Measurements from ENCODE around the gene C20orf144.

C20orf144 gene

DNA sequence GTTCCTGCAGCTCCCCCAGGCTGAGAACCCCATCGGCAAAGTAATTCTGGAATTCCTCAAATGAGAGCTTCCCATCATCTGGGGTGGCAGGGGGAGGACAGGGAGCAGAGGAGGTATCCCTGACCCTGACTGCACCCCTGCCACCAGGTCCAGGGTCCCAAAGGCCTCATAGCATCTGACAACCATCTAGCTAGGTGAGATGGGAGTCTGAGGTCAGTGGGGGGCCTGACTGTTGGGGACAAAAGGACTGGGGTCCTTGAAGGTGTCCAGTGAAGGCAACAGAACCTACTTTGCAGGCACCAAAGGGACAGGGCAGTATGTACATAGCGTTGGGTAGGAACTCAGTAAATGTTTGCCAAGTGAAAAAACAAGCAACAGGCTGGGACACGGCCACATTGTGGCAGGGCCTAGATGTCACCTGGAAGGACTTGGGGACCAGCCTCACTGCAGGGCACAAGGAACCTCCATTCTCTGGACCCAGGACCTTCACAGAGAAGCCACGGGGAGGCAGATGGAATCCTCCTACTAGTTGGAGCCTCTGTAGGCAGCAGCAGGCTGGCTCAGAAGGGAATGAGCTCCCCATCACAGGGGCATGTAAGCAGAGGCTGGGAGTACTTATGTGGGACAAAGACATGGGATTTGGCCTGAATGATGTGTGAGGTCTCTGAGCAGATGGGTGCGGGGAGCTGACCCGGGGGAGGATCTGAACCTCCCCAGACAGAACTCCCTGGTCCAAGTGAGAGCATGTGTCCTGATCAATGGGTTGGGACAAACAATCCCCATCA lies 8.8 kb downstream of the C20orf144 start:
- Histone ChIP-seq H3K36me3 (replicated peaks; ENCODE audit: insufficient read depth, low read length) (no peaks in the 10 kb centered on the region), H3K4me3 (ENCODE audit: low read length) (no peak overlapping the region), H3K4me1 (ENCODE audit: low read length) (peaks cover 28% of the 10 kb centered on the region), H3K9me3 (replicated peaks; ENCODE audit: insufficient read depth, low read length) (no peaks in the 10 kb centered on the region), H4K20me1 (ENCODE audit: insufficient read depth, low read length) (no peaks in the 10 kb centered on the region), H3K9me2 (replicated peaks; ENCODE audit: insufficient read depth, low read length) (no peaks in the 10 kb centered on the region), H3K4me2 (ENCODE audit: low read depth, low read length) (no peak overlapping the region), H3K27ac (ENCODE audit: low read length) (no peak overlapping the region), H3K27me3 (replicated peaks; ENCODE audit: insufficient read depth, low read length) (no peaks in the 10 kb centered on the region), H3K79me2 (ENCODE audit: low read length) (peaks cover 30% of the 10 kb centered on the region), H3F3A (ENCODE audit: insufficient read depth, low read length) (peaks cover 26% of the 10 kb centered on the region), H2AFZ (ENCODE audit: low read length) (no peak overlapping the region), H3K9ac (ENCODE audit: low read length) (no peak overlapping the region)
- DNase-seq, result peak; percentile 3
- TF ChIP-seq, protein P1, sequence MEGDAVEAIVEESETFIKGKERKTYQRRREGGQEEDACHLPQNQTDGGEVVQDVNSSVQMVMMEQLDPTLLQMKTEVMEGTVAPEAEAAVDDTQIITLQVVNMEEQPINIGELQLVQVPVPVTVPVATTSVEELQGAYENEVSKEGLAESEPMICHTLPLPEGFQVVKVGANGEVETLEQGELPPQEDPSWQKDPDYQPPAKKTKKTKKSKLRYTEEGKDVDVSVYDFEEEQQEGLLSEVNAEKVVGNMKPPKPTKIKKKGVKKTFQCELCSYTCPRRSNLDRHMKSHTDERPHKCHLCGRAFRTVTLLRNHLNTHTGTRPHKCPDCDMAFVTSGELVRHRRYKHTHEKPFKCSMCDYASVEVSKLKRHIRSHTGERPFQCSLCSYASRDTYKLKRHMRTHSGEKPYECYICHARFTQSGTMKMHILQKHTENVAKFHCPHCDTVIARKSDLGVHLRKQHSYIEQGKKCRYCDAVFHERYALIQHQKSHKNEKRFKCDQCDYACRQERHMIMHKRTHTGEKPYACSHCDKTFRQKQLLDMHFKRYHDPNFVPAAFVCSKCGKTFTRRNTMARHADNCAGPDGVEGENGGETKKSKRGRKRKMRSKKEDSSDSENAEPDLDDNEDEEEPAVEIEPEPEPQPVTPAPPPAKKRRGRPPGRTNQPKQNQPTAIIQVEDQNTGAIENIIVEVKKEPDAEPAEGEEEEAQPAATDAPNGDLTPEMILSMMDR (IDR thresholded peaks at IDR 0.05; ENCODE audit: low read length), result no peak
- no peak for TF ChIP-seq EZH2phosphoT487 (IDR thresholded peaks at IDR 0.05; ENCODE audit: low read length)
- TF ChIP-seq EZH2 (optimal IDR thresholded peaks at IDR 0.05; ENCODE audit: low read depth, low read length), result no peak

DNA sequence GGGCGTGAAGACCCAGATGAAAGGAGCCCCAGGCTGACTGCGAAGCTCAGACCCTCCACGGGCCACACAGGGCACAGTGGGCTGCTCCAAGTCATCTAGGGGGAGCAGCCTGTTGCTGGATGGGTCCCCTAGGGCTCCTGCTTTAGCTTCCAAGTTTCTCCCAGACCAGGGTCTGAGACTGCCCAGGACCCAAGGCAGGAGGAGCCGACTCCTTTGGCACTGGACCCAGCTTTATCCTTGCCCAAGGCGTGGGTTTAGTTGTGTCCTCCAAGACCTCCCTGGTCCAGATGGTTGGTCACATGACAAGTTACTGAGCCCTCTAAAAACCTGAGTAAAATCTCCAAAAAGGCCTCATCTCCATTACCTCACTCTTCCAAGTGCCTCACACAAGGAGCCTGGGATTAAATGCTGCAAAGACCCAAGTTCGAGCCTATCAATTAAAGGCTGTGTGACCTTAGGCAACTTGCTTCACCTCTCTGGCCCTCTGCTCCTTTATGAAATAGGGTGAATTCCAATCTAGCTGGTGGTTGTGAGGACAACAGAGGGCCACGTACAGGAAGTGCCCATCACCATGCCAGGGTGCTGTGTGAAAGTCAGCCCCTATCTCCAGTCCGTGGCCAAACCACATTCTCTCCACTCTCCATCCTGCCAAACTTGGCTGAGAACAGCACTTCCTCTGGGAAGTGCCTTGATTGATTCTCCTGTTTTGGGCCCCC lies 9.6 kb downstream of the C20orf144 start:
- H3K9me2 ChIP-seq (replicated peaks; ENCODE audit: insufficient read depth, low read length), result no peaks in the 10 kb centered on the region
- H3F3A ChIP-seq (ENCODE audit: insufficient read depth, low read length), result peaks cover 25% of the 10 kb centered on the region
- H4K20me1 ChIP-seq (ENCODE audit: insufficient read depth, low read length), result no peaks in the 10 kb centered on the region
- no peak overlapping the region for H3K27ac ChIP-seq (ENCODE audit: low read length)
- no peaks in the 10 kb centered on the region for H3K9me3 ChIP-seq (replicated peaks; ENCODE audit: insufficient read depth, low read length)
- TF ChIP-seq EZH2 (optimal IDR thresholded peaks at IDR 0.05; ENCODE audit: low read depth, low read length) (no peak), EZH2phosphoT487 (IDR thresholded peaks at IDR 0.05; ENCODE audit: low read length) (no peak)
- TF ChIP-seq, protein P1 (IDR thresholded peaks at IDR 0.05; ENCODE audit: low read length), result no peak
- no peak overlapping the region for H3K4me3 ChIP-seq (ENCODE audit: low read length)
- no peak overlapping the region for H3K4me2 ChIP-seq (ENCODE audit: low read depth, low read length)
- no peaks in the 10 kb centered on the region for H3K36me3 ChIP-seq (replicated peaks; ENCODE audit: insufficient read depth, low read length)
- peaks cover 30% of the 10 kb centered on the region for H3K79me2 ChIP-seq (ENCODE audit: low read length)
- H2AFZ ChIP-seq (ENCODE audit: low read length), result no peak overlapping the region
- H3K9ac ChIP-seq (ENCODE audit: low read length), result no peak overlapping the region
- DNase-seq, result peak; percentile 5
- H3K4me1 ChIP-seq (ENCODE audit: low read length), result peaks cover 22% of the 10 kb centered on the region
- no peaks in the 10 kb centered on the region for H3K27me3 ChIP-seq (replicated peaks; ENCODE audit: insufficient read depth, low read length)

DNA sequence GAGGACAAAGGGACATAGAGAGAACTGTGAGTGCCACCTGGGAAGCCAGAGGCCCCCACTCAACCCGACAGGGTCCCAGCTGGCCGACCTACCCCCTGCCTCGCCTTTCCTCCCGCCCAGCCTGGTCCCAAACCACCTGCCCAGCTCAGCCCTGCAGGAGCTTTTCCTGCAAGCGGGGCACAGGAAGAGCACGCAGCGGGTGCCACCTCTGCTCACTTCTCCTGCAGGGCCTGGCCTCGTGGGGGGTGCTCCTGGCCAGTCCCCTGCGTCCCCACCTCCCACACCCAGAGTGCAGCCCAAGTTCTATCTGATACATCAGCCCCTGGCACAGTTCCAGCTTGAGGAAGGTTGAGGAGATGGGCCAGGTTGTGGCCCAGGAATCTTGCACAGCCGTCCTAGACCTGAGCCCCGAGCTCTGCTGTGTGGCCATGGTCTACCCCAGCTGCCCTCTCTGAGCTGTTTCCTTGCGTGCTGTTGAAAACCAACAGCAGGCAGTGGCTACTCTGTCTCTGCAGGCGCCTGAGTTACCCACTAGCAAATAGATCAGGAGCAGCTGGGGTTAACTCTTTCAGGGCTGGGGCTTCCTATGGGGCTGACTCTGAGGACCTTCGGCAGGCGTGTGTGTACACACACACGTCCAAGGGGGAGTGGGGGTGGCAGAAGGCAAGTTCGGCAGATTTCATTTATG lies 10.4 kb downstream of the C20orf144 start:
- peak overlapping the region; percentile 99; the same call in 1 of the 2 replicates for H3K4me2 ChIP-seq (ENCODE audit: low read depth, low read length)
- no peaks in the 10 kb centered on the region for H4K20me1 ChIP-seq (ENCODE audit: insufficient read depth, low read length)
- no peaks in the 10 kb centered on the region for H3K27me3 ChIP-seq (replicated peaks; ENCODE audit: insufficient read depth, low read length)
- no peaks in the 10 kb centered on the region for H3K9me3 ChIP-seq (replicated peaks; ENCODE audit: insufficient read depth, low read length)
- no peak overlapping the region for H3K27ac ChIP-seq (ENCODE audit: low read length)
- no peak overlapping the region for H2AFZ ChIP-seq (ENCODE audit: low read length)
- peaks cover 17% of the 10 kb centered on the region; the same call in 1 of the 2 replicates for H3F3A ChIP-seq (ENCODE audit: insufficient read depth, low read length)
- H3K9ac ChIP-seq (ENCODE audit: low read length), result peak overlapping the region; percentile 73; the same call in 1 of the 2 replicates
- TF ChIP-seq EZH2 (optimal IDR thresholded peaks at IDR 0.05; ENCODE audit: low read depth, low read length), result no peak
- no peak for TF ChIP-seq EZH2phosphoT487 (IDR thresholded peaks at IDR 0.05; ENCODE audit: low read length)
- TF ChIP-seq, protein P1 (IDR thresholded peaks at IDR 0.05; ENCODE audit: low read length), result no peak
- DNase-seq, result peak; percentile 5
- H3K9me2 ChIP-seq (replicated peaks; ENCODE audit: insufficient read depth, low read length), result no peaks in the 10 kb centered on the region
- H3K36me3 ChIP-seq (replicated peaks; ENCODE audit: insufficient read depth, low read length), result no peaks in the 10 kb centered on the region
- peaks cover 22% of the 10 kb centered on the region for H3K4me1 ChIP-seq (ENCODE audit: low read length)
- peak overlapping the region; percentile 91 for H3K4me3 ChIP-seq (ENCODE audit: low read length)
- H3K79me2 ChIP-seq (ENCODE audit: low read length), result peaks cover 30% of the 10 kb centered on the region
